Measurements from ENCODE around the gene CPNE9. TPM values are rescaled to one million over a fixed set of nuclear protein-coding genes. Genes with fewer than 3 reads are reported as not detected.

Gene CPNE9
- total and polyA plus RNA-seq, 2 of the 13 experiments (the other 11 are each of a cell fraction or from before 2014, with no cell fraction given), result 0.20 TPM; not detected in 1

GRCh38 chr3:9659849-9660248 is 43.8 kb upstream of the CPNE9 start:
- POLR2A ChIA-PET, result no interaction called here
- Histone ChIP-seq H3K4me1 (ENCODE audit: insufficient read depth, low read length) (no peaks in the 10 kb centered on the region), H3K4me2 (ENCODE audit: low read depth, low read length) (no peak overlapping the region), H3K36me3 (replicated peaks in 1 of 2; ENCODE audit: control insufficient read depth in 1 of 2, insufficient read depth in 2 of 2, low read length in 2 of 2) (peaks cover 18 to 41% of the 10 kb centered on the region in 2 experiments; a peak in 4 of 5 replicates), H3K9me3 (ENCODE audit: low read length) (no peaks in the 10 kb centered on the region), H2AFZ (ENCODE audit: low read length) (no peak overlapping the region), H4K20me1 (ENCODE audit: insufficient read depth, low read length) (no peaks in the 10 kb centered on the region), H3K79me2 (ENCODE audit: insufficient read depth, low read length) (no peaks in the 10 kb centered on the region), H3K4me3 (replicated peaks in 1 of 3; ENCODE audit: insufficient read depth in 1 of 3, low read depth in 2 of 3, low read length in 3 of 3) (no peak overlapping the region), H3K9ac (ENCODE audit: insufficient read depth, low read depth, low read length) (no peak overlapping the region), H3K27ac (ENCODE audit: extremely low read length, insufficient read depth, low read length) (no peak overlapping the region), H3K27me3 (ENCODE audit: control insufficient read depth in 1 of 2, insufficient read depth in 2 of 2, low read length in 2 of 2) (no peaks in the 10 kb centered on the region)
- intact Hi-C loops (cut with micrococcal nuclease; ENCODE audit: unreplicated experiment), result no loop called here
- TF ChIP-seq ZNF746 (CRISPR knock-in tag; IDR thresholded peaks at IDR 0.05) (no peak), ZNF205 (CRISPR knock-in tag; IDR thresholded peaks at IDR 0.05) (no peak), ZNF569 (CRISPR knock-in tag; IDR thresholded peaks at IDR 0.05; ENCODE audit: borderline replicate concordance) (no peak), ZNF816 (CRISPR knock-in tag; IDR thresholded peaks at IDR 0.05; ENCODE audit: borderline replicate concordance) (no peak), CEBPB (IDR thresholded peaks at IDR 0.05; ENCODE audit: borderline replicate concordance, low read depth, low read length) (no peak)
- in situ Hi-C loops (cut with HindIII; ENCODE audit: extremely low pct_ligation_motif_present, low pct_unique_long_range_greater_than_20kb), result no loop called here
- DNase-seq (ENCODE audit: low spot score) (no peak), ATAC-seq (no peak), FAIRE-seq (no peak)
- no TSS peak for BruUV-seq (replicated peaks)
- WGBS (ENCODE audit: low lambda C conversion rate), result 100% methylated on average over 4 of the region's 4 CpGs
- CTCF ChIA-PET (ENCODE audit: low intra/inter-chr PET ratio, low total read pairs), result no interaction called here

GRCh38 chr3:9660972-9661371 is 42.7 kb upstream of the CPNE9 start:
- no peaks in the 10 kb centered on the region for H3K27me3 ChIP-seq (ENCODE audit: control insufficient read depth in 1 of 2, insufficient read depth in 2 of 2, low read length in 2 of 2)
- H3K4me3 ChIP-seq (replicated peaks in 1 of 3; ENCODE audit: insufficient read depth in 1 of 3, low read depth in 2 of 3, low read length in 3 of 3), result no peak overlapping the region
- H4K20me1 ChIP-seq (ENCODE audit: insufficient read depth, low read length), result no peaks in the 10 kb centered on the region
- intact Hi-C loops (cut with micrococcal nuclease; ENCODE audit: unreplicated experiment), result no loop called here
- no peak for ATAC-seq
- BruUV-seq (replicated peaks), result no TSS peak
- no peak overlapping the region for H3K4me2 ChIP-seq (ENCODE audit: low read depth, low read length)
- no peak for FAIRE-seq
- POLR2A ChIA-PET, result no interaction called here
- no peaks in the 10 kb centered on the region for H3K4me1 ChIP-seq (ENCODE audit: insufficient read depth, low read length)
- no peak overlapping the region for H3K9ac ChIP-seq (ENCODE audit: insufficient read depth, low read depth, low read length)
- H3K9me3 ChIP-seq (ENCODE audit: low read length), result no peaks in the 10 kb centered on the region
- no peak for DNase-seq (ENCODE audit: low spot score)
- H2AFZ ChIP-seq (ENCODE audit: low read length), result no peak overlapping the region
- in situ Hi-C loops (cut with HindIII; ENCODE audit: extremely low pct_ligation_motif_present, low pct_unique_long_range_greater_than_20kb), result no loop called here
- no peaks in the 10 kb centered on the region for H3K79me2 ChIP-seq (ENCODE audit: insufficient read depth, low read length)
- H3K27ac ChIP-seq (ENCODE audit: extremely low read length, insufficient read depth, low read length), result no peak overlapping the region
- 92% methylated on average over 6 of the region's 6 CpGs for WGBS (ENCODE audit: low lambda C conversion rate)
- CTCF ChIA-PET (ENCODE audit: low intra/inter-chr PET ratio, low total read pairs), result no interaction called here
- TF ChIP-seq MXD4 (CRISPR knock-in tag; IDR thresholded peaks at IDR 0.05) (no peak), CCDC6 (CRISPR knock-in tag; IDR thresholded peaks at IDR 0.05) (no peak), ZNF564 (CRISPR knock-in tag; IDR thresholded peaks at IDR 0.05) (no peak), TBX3 (IDR thresholded peaks at IDR 0.05; ENCODE audit: borderline replicate concordance) (no peak), ZKSCAN1 (IDR thresholded peaks at IDR 0.05; ENCODE audit: low read length) (no peak), ZNF430 (CRISPR knock-in tag; IDR thresholded peaks at IDR 0.05) (no peak), KDM2A (CRISPR knock-in tag; IDR thresholded peaks at IDR 0.05; ENCODE audit: borderline replicate concordance, low read depth) (no peak), RARG (CRISPR knock-in tag; IDR thresholded peaks at IDR 0.05; ENCODE audit: low read depth) (no peak)
- peaks cover 18 to 43% of the 10 kb centered on the region in 2 experiments; a peak in 4 of 5 replicates for H3K36me3 ChIP-seq (replicated peaks in 1 of 2; ENCODE audit: control insufficient read depth in 1 of 2, insufficient read depth in 2 of 2, low read length in 2 of 2)

Measured in HepG2 (cell line).